ENCODE data around the gene IL1RL2.

DNA sequence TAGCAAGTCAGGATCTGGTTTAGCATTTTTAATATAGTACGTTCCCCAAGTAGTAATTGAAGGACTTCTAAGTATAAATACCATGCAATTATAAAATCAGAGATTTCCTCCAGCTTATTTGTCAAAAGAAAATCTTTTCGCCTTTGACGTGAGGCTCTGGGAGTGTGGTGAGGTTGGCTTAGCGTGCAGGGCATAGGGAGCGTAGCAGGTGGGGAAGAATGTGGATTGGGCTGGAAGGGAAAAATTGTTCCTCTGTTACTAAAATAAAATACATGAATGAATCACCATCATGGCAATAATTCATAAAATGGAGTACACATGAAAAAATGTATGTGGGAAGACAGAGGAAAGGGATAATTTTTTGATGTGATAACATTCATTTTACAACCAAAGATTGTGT is 5.4 kb upstream of the IL1RL2 start:
- TF ChIP-seq ZNF274 (IDR thresholded peaks at IDR 0.05; ENCODE audit: low read depth, low read length) (no peak), YY1 (IDR thresholded peaks at IDR 0.05; ENCODE audit: insufficient read depth, insufficient read length) (no peak), SUZ12 (IDR thresholded peaks at IDR 0.05; ENCODE audit: extremely low read depth, insufficient read depth, insufficient read length) (no peak)
